GM19468 (cell line): ENCODE measurements around the gene SMAD7.

ENCODE experiments used
- ATAC-seq: cut with Tn5 transposase; IDR thresholded peaks from one replicate; pipeline ENCODE4 v1.9.1; 2021; ENCODE audit warnings: mild to moderate bottlenecking, moderate library complexity, moderate number of reproducible peaks; ENCODE audit not compliant: unreplicated experiment; ENCODE audit errors: extremely low read depth

SMAD7 gene

GRCh38 chr18:48948112-48949049 is 2.4 kb downstream of the SMAD7 start:
- no peak for ATAC-seq

- ATAC-seq, result no peak
Observed at GRCh38 chr18:48947560-48947959, 3.2 kb downstream of the SMAD7 start.

GRCh38 chr18:48947092-48947491 is 3.7 kb downstream of the SMAD7 start:
- no peak for ATAC-seq

DNA sequence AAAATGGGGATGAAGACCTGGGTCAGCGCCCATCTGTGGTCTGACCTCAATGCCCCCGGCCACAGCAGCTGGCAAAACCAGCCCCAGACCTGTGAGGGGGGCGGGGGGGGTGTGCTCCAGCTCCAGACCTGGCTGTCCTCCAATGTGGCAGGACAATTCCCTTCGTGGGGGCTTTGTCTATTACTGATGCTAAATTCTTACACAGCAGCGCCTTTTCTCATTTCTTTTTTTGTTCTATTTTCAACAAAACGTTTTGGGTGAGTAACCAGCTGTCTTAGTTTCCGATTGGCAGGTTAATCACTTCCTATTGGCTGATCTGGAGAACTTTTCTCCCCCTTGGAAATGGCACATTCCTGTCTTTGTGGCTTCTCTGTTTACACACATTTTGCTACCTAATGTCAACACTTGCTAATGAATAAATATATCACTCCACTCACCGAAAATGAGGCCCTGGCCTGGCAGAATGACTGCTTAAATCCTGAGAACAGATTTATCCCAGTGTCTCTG is 4.4 kb downstream of the SMAD7 start:
- ATAC-seq, result no peak

DNA sequence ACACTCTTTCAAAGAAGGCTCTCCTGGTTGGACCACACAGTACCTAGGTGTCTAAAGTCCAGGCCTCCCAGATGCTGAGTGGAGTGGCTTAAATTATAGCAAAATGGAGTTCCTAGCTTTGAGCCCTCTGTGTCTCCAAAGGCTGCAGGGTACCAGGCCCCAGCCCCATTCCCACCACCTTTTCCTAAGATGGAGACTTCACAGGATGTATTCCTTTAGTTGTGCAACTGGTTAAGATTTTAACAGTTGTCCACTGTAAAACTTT is 4.9 kb downstream of the SMAD7 start:
- no peak for ATAC-seq

- ATAC-seq, result no peak
Observed at GRCh38 chr18:48944634-48945033, 6.1 kb downstream of the SMAD7 start.

DNA sequence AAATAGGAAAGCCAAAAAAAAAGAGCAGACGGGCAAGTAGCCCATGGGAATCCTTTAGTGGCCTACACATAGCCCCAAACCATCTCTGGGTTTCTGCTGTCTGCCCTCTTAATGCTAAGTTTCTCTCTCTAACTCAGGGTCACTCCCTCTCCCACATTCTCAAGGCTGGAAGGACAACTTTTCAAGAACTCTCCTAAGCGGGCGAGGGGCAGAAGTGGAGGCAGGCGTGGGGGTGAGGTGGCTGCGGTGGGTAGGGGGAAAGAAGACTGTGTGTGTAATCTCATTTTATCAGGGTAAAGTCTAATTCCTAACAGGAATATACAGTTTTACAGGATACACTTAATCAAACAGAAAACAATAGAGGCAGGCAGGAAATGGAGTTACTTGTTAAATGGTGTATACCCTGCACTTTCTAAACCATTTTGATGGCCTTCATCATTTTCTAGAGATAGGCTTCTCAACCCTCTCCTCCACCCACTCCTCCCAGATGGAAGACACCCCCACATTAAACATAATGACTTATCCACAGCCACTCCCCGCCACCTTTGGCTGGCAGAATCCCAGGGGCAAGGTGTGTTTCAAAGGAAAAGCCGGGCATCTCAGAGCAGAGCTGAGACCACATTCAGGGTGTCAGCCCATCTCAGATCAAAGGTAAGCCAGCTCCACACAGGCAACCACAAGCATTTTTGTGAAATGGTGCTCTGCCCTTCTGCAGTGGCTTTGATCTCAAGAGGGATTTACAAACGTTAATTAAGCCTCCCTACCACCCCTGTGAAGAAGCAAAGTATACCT is 6.8 kb downstream of the SMAD7 start:
- ATAC-seq, result no peak

- no peak for ATAC-seq
Observed at GRCh38 chr18:48943333-48943732, 7.4 kb downstream of the SMAD7 start.

- ATAC-seq, result no peak
Observed at GRCh38 chr18:48942554-48943261, 8.1 kb downstream of the SMAD7 start.

GRCh38 chr18:48942086-48942485 is 8.7 kb downstream of the SMAD7 start:
- no peak for ATAC-seq

- no peak for ATAC-seq
Observed at GRCh38 chr18:48941672-48942071, 9.1 kb downstream of the SMAD7 start.

GRCh38 chr18:48940854-48941611 is 9.7 kb downstream of the SMAD7 start:
- peak; percentile 53 for ATAC-seq

DNA sequence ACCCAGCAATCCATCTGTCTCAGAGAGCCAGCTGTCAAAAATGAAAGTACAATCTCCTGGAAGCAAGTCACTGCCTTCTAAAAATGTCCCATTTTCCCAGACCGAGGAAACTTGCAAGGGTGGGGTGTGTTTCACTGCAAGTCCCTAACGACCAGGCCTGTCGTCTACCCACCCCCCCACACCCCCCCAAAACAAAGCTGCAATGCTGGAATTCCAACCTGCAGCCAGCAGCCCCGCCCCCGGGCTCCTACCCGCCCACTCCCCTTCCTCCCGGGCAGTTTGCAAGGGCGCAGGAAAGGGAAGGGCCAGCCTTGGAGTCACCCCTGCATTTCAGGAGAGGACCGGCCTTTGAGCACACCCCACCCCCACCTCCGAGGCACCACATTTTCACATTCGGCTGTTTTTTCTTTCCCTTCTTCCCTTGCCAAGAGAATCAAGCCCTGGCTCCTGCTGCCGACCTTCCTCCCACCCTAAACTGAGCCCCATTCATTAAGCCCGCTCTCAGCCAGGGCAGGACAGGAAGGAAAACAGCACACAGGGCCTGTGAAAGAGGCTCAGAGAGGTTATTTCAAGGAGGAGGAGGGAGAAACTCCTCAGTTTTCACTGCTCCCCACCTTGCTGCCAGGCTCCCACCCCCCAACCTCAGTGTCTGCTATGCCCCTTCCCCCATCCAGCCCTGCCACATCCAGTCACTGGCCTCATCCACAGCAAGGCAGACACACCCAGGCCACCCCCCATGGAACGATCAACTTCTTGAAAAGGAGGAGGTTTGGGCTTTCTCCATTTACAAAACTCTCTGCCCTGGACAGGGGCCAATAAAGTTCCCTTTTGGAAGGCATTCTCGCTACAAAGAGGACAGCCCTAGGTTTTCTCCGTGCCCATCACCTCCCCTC is 11.3 kb downstream of the SMAD7 start:
- no peak for ATAC-seq

DNA sequence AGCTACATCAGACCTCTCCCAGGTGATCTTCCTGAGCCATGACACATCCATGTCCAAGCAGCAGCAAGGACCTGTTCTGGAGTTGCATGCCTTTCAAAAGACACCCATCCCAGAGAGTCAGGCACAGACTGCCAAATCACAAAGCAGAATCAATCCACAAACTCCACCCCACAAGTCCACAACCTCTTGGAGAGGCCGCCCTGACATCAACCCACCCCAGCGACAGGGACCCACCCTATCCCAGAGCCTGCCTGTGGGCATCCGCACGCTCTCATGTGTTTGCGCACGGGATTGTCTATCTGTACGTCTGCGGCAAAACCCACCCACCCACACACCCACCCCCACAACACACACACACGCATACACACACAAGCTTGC is 11.9 kb downstream of the SMAD7 start:
- no peak for ATAC-seq

GRCh38 chr18:48937869-48938750 is 12.7 kb downstream of the SMAD7 start:
- no peak for ATAC-seq

GRCh38 chr18:48935433-48935774 is 15.4 kb downstream of the SMAD7 start:
- no peak for ATAC-seq

DNA sequence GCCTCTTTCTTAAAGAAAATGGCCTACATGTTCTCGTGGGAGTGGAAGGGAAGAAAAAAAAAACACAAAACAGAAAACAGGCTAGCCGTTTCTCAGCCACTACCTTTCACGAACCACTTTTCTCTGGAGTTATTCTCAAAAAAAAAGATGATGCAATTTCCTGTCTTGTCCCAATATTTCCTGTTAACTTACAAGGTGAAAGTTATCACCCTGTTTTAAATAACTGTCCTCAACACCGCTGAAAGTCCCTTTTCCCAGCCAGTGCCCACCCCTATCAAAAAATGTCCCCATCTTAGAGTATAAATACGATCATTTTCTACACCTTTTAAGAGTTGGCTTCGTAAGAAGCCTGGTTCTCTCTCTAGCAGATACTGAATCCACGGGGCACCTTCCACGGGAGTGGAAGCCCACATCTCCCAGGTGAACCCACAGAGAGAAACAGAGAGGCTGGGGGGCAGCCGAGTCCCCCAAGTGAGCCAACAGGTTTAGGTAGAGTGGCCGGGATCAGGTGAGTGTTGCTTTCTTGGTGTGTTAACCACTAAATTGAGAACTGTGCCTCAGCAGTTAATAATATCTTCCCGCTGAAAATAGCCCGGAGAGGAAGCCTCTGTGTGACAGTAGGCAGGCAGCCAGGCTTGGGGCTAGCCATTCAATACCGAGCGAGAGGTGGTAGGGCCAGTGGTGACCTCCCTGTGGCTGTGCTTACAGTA is 15.9 kb downstream of the SMAD7 start:
- ATAC-seq, result no peak

GRCh38 chr18:48934415-48934722 is 16.4 kb downstream of the SMAD7 start:
- no peak for ATAC-seq
